PC-9 (cell line): ENCODE data around the gene PIK3IP1. TPM values are rescaled to one million over a fixed set of nuclear protein-coding genes. Genes with fewer than 3 reads are reported as not detected.

Experiments used
- BruUV-seq: library from RNA; stranded (reverse); fragments of 400-500 nt; replicated peaks from 2 replicates; lab custom pipeline; 2021; lab: Mats Ljungman, UMichigan
- CTCF ChIA-PET: fragments of 300-600 bp; sonication (Branson Sonifier 250); formaldehyde crosslinking; loops from one replicate; lab custom pipeline; 2022; ENCODE audit warnings: antibody characterized with exemption; lab: Charles Lee
- POLR2A ChIA-PET: fragments of 300-600 bp; sonication (Branson Sonifier 250); formaldehyde crosslinking; loops from one replicate; lab custom pipeline; 2022; ENCODE audit warnings: antibody characterized with exemption; ENCODE audit not compliant: unreplicated experiment; lab: Charles Lee
- DNase-seq, 2 experiments: peaks; one replicate each; pipeline versions ENCODE4 v3.0.0 to v3.0.0-alpha.2; 2015 to 2022; ENCODE audit warnings: mixed read lengths in 1 of 2
- H2AFZ ChIP-seq: fragments of 200-600 bp; sonication (generic); 2 replicates; pipeline ENCODE4 v1.8.1; 2017; ENCODE audit warnings: antibody characterized with exemption
- H3F3A ChIP-seq: fragments of 200-600 bp; sonication (generic); 2 replicates; pipeline ENCODE4 v1.8.1; 2017; ENCODE audit warnings: antibody characterized with exemption, mild to moderate bottlenecking, low read depth; ENCODE audit not compliant: insufficient read depth
- H3K27ac ChIP-seq: fragments of 200-600 bp; sonication (generic); 2 replicates; pipeline ENCODE4 v1.6.1; 2016; ENCODE audit warnings: mixed run types
- H3K27me3 ChIP-seq: fragments of 200-600 bp; sonication (generic); 2 replicates; pipeline ENCODE4 v1.6.1; 2016; ENCODE audit warnings: low read depth, mixed run types; ENCODE audit not compliant: insufficient read depth
- H3K36me3 ChIP-seq: fragments of 200-600 bp; sonication (generic); 2 replicates; pipeline ENCODE4 v1.6.1; 2016; ENCODE audit warnings: low read depth, mixed run types
- H3K4me1 ChIP-seq: fragments of 200-600 bp; sonication (generic); replicated peaks from 2 replicates; pipeline ENCODE4 v1.6.1; 2016; ENCODE audit warnings: mixed run types; ENCODE audit not compliant: insufficient read depth
- H3K4me2 ChIP-seq: fragments of 200-600 bp; sonication (generic); 2 replicates; pipeline ENCODE4 v1.6.1; 2017; ENCODE audit warnings: mixed run types
- H3K4me3 ChIP-seq: fragments of 200-600 bp; sonication (generic); 2 replicates; pipeline ENCODE4 v1.6.1; 2016; ENCODE audit warnings: mixed run types
- H3K79me2 ChIP-seq: fragments of 200-600 bp; sonication (generic); 2 replicates; pipeline ENCODE4 v1.6.1; 2017; ENCODE audit warnings: low read depth, mixed run types
- H3K9me2 ChIP-seq: fragments of 200-600 bp; sonication (generic); 2 replicates; pipeline ENCODE4 v1.8.1; 2017; ENCODE audit warnings: mild to moderate bottlenecking; ENCODE audit not compliant: insufficient read depth
- H3K9me3 ChIP-seq: fragments of 200-600 bp; sonication (generic); 2 replicates; pipeline ENCODE4 v1.8.1; 2016; ENCODE audit warnings: low read depth; ENCODE audit not compliant: insufficient read depth
- H4K20me1 ChIP-seq: fragments of 200-600 bp; sonication (generic); 2 replicates; pipeline ENCODE4 v1.8.1; 2017; ENCODE audit not compliant: insufficient read depth
- CTCF ChIP-seq: fragments of 200-600 bp; sonication (generic); conservative IDR thresholded peaks from 2 replicates; pipeline ENCODE4 v1.6.1; 2017; ENCODE audit warnings: mixed run types, antibody characterized with exemption, mild to moderate bottlenecking, moderate library complexity
- EZH2 ChIP-seq: fragments of 200-600 bp; sonication (generic); IDR thresholded peaks from 2 replicates; pipeline ENCODE4 v1.8.0; 2017; ENCODE audit warnings: antibody characterized with exemption, low read depth
- intact Hi-C: fragments of 100-400 bp; cut with micrococcal nuclease; formaldehyde crosslinking; loops from one replicate; pipeline ENCODE4 v1.10.0; 2022; ENCODE audit not compliant: unreplicated experiment
- total RNA-seq: library from RNA; stranded (reverse); gene quantifications from 2 replicates; pipeline ENCODE4 v1.2.3, GENCODE V29; 2021

The PIK3IP1 gene
- total RNA-seq, 1 experiment from 2014 or later, result 15.7 TPM

GRCh38 chr22:31260474-31260856 lies 31.8 kb downstream of the PIK3IP1 start:
- POLR2A ChIA-PET, result no interaction called here
- H3K27ac ChIP-seq, result no peak overlapping the region
- intact Hi-C loops, result no loop called here
- no peak overlapping the region for H2AFZ ChIP-seq
- no peaks in the 10 kb centered on the region for H3K27me3 ChIP-seq
- H3K9me2 ChIP-seq, result no peaks in the 10 kb centered on the region
- no peaks in the 10 kb centered on the region for H3K79me2 ChIP-seq
- no TSS peak for BruUV-seq
- peak overlapping the region; percentile 28 for H3K4me2 ChIP-seq
- no peak for DNase-seq
- no peaks in the 10 kb centered on the region for H3K9me3 ChIP-seq
- no peaks in the 10 kb centered on the region for H4K20me1 ChIP-seq
- H3K4me1 ChIP-seq, result peaks cover 13% of the 10 kb centered on the region
- no peak for TF ChIP-seq CTCF
- no peak for TF ChIP-seq EZH2
- H3K36me3 ChIP-seq, result no peaks in the 10 kb centered on the region
- CTCF ChIA-PET, result interaction anchor here (0.8 kb wide), 1 partner anchor 32 kb away, joined by 3 read pairs; the partner anchor contains the start of gene PIK3IP1
- H3K4me3 ChIP-seq, result no peak overlapping the region
- no peaks in the 10 kb centered on the region for H3F3A ChIP-seq

GRCh38 chr22:31259798-31260473 lies 32.4 kb downstream of the PIK3IP1 start:
- CTCF ChIA-PET, result no interaction called here
- TF ChIP-seq CTCF, result no peak
- TF ChIP-seq EZH2, result no peak
- Histone ChIP-seq H3K27ac (no peak overlapping the region), H3K9me2 (no peaks in the 10 kb centered on the region), H3K9me3 (no peaks in the 10 kb centered on the region), H3K27me3 (no peaks in the 10 kb centered on the region), H2AFZ (no peak overlapping the region), H3K4me1 (peaks cover 13% of the 10 kb centered on the region), H3K4me2 (peak overlapping the region; percentile 28), H4K20me1 (no peaks in the 10 kb centered on the region), H3K4me3 (no peak overlapping the region), H3K36me3 (no peaks in the 10 kb centered on the region), H3K79me2 (no peaks in the 10 kb centered on the region), H3F3A (no peaks in the 10 kb centered on the region)
- POLR2A ChIA-PET, result interaction anchor here (0.7 kb wide), 1 partner anchor 41 kb away, joined by 5 read pairs; no protein-coding TSS in a partner anchor
- intact Hi-C loops, result no loop called here
- BruUV-seq, result no TSS peak
- peak in 1 of 2 experiments; percentile 76 for DNase-seq

GRCh38 chr22:31253949-31254348 lies 38.3 kb downstream of the PIK3IP1 start:
- H3K27me3 ChIP-seq, result no peaks in the 10 kb centered on the region
- peak; percentile 81 to 95 for DNase-seq
- no peaks in the 10 kb centered on the region for H3K9me3 ChIP-seq
- CTCF ChIA-PET, result interaction anchor here (0.7 to 1.8 kb wide), 7 partner anchors 10 to 47 kb away, joined by 3 to 8 read pairs (median 4); no protein-coding TSS in a partner anchor
- no peaks in the 10 kb centered on the region for H4K20me1 ChIP-seq
- H3K4me1 ChIP-seq, result peaks cover 6% of the 10 kb centered on the region; the same call in 1 of the 2 replicates
- intact Hi-C loops, result loop anchor here (1.0 to 2.0 kb wide), 4 partner anchors 37 to 89 kb away; partner anchors contain the start of gene LIMK2
- no peak overlapping the region for H3K4me3 ChIP-seq
- H3K27ac ChIP-seq, result no peak overlapping the region
- H3K4me2 ChIP-seq, result no peak overlapping the region
- H3K79me2 ChIP-seq, result no peaks in the 10 kb centered on the region
- H3K36me3 ChIP-seq, result no peaks in the 10 kb centered on the region
- H3K9me2 ChIP-seq, result no peaks in the 10 kb centered on the region
- POLR2A ChIA-PET, result interaction anchor here (0.6 to 0.9 kb wide), 3 partner anchors 16 to 716 kb away, joined by 3 to 6 read pairs (median 5); no protein-coding TSS in a partner anchor
- no peak overlapping the region for H2AFZ ChIP-seq
- H3F3A ChIP-seq, result no peaks in the 10 kb centered on the region
- no peak for TF ChIP-seq CTCF
- TF ChIP-seq EZH2, result no peak
- no TSS peak for BruUV-seq
